K562 (cell line): Measurements from ENCODE around the gene PODXL2. TPM values are rescaled to one million over a fixed set of nuclear protein-coding genes. Genes with fewer than 3 reads are reported as not detected.

ENCODE experiments used
- BRD9 ChIP-seq: fragments of 450-650 bp; IDR thresholded peaks from 2 replicates; pipeline ENCODE4 v1.6.1; 2018; ENCODE audit warnings: low read depth; ENCODE audit not compliant: partially characterized antibody
- BRF1 ChIP-seq: IDR thresholded peaks from 3 replicates; pipeline ENCODE4 v1.6.1; 2011; ENCODE audit warnings: borderline replicate concordance, mild to moderate bottlenecking; ENCODE audit not compliant: insufficient read length; ENCODE audit errors: extremely low read depth
- HDAC2 ChIP-seq: fragments of 450-650 bp; IDR thresholded peaks from 2 replicates; pipeline ENCODE4 v1.6.1; 2016; ENCODE audit warnings: mild to moderate bottlenecking
- HMBOX1 ChIP-seq: sonication (generic); IDR thresholded peaks from 2 replicates; pipeline ENCODE4 v1.6.1; 2016
- IFI16 ChIP-seq: fragments of 250-450 bp; sonication (Bioruptor Pico); IDR thresholded peaks from 2 replicates; pipeline ENCODE4 v2.1.2; 2022; ENCODE audit warnings: mild to moderate bottlenecking, inconsistent platforms
- MIER1 ChIP-seq: fragments of 450-650 bp; IDR thresholded peaks from 2 replicates; pipeline ENCODE4 v1.6.1; 2016; ENCODE audit warnings: antibody characterized with exemption, mild to moderate bottlenecking, low read depth
- NONO ChIP-seq, 2 experiments: fragments of 200-400 bp in 1 of 2; fragments of 450-650 bp in 1 of 2; formaldehyde crosslinking in 1 of 2; IDR thresholded peaks; 2 replicates each; pipeline ENCODE4 v1.6.1; 2017; ENCODE audit warnings: low read depth in 2 of 2, mild to moderate bottlenecking in 2 of 2, moderate library complexity in 2 of 2, low read length in 1 of 2
- NR2C2 ChIP-seq, 2 experiments: fragments of 200-800 bp in 1 of 2; sonication (Bioruptor generic) in 1 of 2; sonication (generic) in 1 of 2; formaldehyde crosslinking in 1 of 2; IDR thresholded peaks; 2 replicates each; pipeline versions ENCODE4 v1.6.1 to v1.8.0; 2016 to 2022; ENCODE audit warnings: mild to moderate bottlenecking in 1 of 2, missing compliant biosample characterization in 1 of 2, missing genetic modification characterization in 1 of 2, missing genetic modification reagents in 1 of 2
- POLR2G ChIP-seq: fragments of 200-400 bp; formaldehyde crosslinking; IDR thresholded peaks from 2 replicates; pipeline ENCODE4 v1.6.1; 2017; ENCODE audit warnings: low read depth, mild to moderate bottlenecking, antibody characterized with exemption, low read length, moderate library complexity
- RBFOX2 ChIP-seq: fragments of 200-400 bp; formaldehyde crosslinking; IDR thresholded peaks from 2 replicates; pipeline ENCODE4 v1.6.1; 2017; ENCODE audit warnings: low read depth, mild to moderate bottlenecking, low read length, moderate library complexity
- ZEB2 ChIP-seq: fragments of 450-650 bp; IDR thresholded peaks from 2 replicates; pipeline ENCODE4 v1.6.1; 2016
- ZNF444 ChIP-seq: fragments of 250-450 bp; sonication (Bioruptor Pico); IDR thresholded peaks from 2 replicates; pipeline ENCODE4 v1.4.0; 2020; ENCODE audit warnings: mild to moderate bottlenecking, moderate library complexity
- ZNF445 ChIP-seq: fragments of 250-450 bp; sonication (Bioruptor Pico); IDR thresholded peaks from 2 replicates; pipeline ENCODE4 v1.4.0; 2020; ENCODE audit warnings: low read depth, mild to moderate bottlenecking, moderate library complexity
- ZNF76 ChIP-seq: fragments of 250-450 bp; sonication (Bioruptor Pico); IDR thresholded peaks from 2 replicates; pipeline ENCODE4 v1.4.0; 2020; ENCODE audit warnings: mild to moderate bottlenecking, moderate library complexity, borderline replicate concordance
- polyA plus RNA-seq, 8 experiments: library from polyadenylated mRNA; depleted of rRNA in 4 of 8; stranded (reverse) in 5 of 8; unstranded in 3 of 8; fragments of >200 nt; fragmentation: Nextera tagmentation in 2 of 8; fragmentation: Illumina TruSeq in 1 of 8; extraction: Ambion mirVana in 2 of 8; extraction: Trizol in 1 of 8; gene quantifications; 2 replicates each; pipeline versions ENCODE4 v1.2.1 to v1.2.3, GENCODE V29; 2011 to 2014; ENCODE audit warnings: inconsistent platforms in 1 of 8, missing spikeins in 1 of 8
- total RNA-seq, 7 experiments: library from RNA; depleted of rRNA in 6 of 7; stranded (reverse); fragments of >200 nt in 6 of 7; fragmentation: Illumina TruSeq in 2 of 7; extraction: Trizol in 2 of 7; gene quantifications; 2 replicates each; pipeline versions ENCODE4 v1.2.1 to v1.2.3, GENCODE V29; 2011 to 2021; ENCODE audit warnings: low replicate concordance in 1 of 7
- TF ChIP-seq, protein P1 (sequence below): IDR thresholded peaks from 2 replicates; pipeline ENCODE4 v1.6.1; 2011; ENCODE audit not compliant: insufficient read length; ENCODE audit errors: extremely low read depth
- TF ChIP-seq, protein P2 (sequence below): sonication (generic); formaldehyde crosslinking; IDR thresholded peaks from 2 replicates; pipeline ENCODE4 v1.8.0; 2022; ENCODE audit warnings: mild to moderate bottlenecking, missing genetic modification reagents
- TF ChIP-seq, protein P3 (sequence below): sonication (generic); formaldehyde crosslinking; IDR thresholded peaks from 2 replicates; pipeline ENCODE4 v1.8.0; 2022; ENCODE audit warnings: missing genetic modification reagents, mild to moderate bottlenecking, moderate library complexity, borderline replicate concordance
- TF ChIP-seq, protein P4 (sequence below): fragments of 200-800 bp; sonication (Bioruptor generic); IDR thresholded peaks from 2 replicates; pipeline ENCODE4 v1.6.1; 2017; ENCODE audit warnings: missing genetic modification characterization, missing compliant biosample characterization

PODXL2 gene
- total and polyA plus RNA-seq, 9 of the 15 experiments (the other 6 are each of a cell fraction or from before 2014, with no cell fraction given): 0.03 to 52.5 (median 21.9) TPM

- TF ChIP-seq ZNF445 (no peak), HMBOX1 (no peak), RBFOX2 (peak; percentile 31; the same call in 1 of the 2 replicates), NR2C2 (CRISPR knock-in tag; IDR thresholded peaks at IDR 0.05) (no peak), NR2C2 (tag; IDR thresholded peaks at IDR 0.05) (0 out of 2 replicates have a peak, but pooled peaks have one; percentile 40), IFI16 (CRISPR knock-in tag) (no peak), BRD9 (no peak), ZNF444 (CRISPR knock-in tag) (no peak), MIER1 (no peak), ZEB2 (no peak), NONO (IDR thresholded peaks at IDR 0.05; ENCODE audit: low read depth in 2 of 2, low read length in 1 of 2) (0 out of 4 replicates have a peak, but pooled peaks of 1 of the 2 experiments have one; percentile 22), BRF1 (no peak), POLR2G (peak; percentile 74), HDAC2 (peak; percentile 28; the same call in 1 of the 2 replicates), ZNF76 (CRISPR knock-in tag) (no peak)
- TF ChIP-seq, protein P1, sequence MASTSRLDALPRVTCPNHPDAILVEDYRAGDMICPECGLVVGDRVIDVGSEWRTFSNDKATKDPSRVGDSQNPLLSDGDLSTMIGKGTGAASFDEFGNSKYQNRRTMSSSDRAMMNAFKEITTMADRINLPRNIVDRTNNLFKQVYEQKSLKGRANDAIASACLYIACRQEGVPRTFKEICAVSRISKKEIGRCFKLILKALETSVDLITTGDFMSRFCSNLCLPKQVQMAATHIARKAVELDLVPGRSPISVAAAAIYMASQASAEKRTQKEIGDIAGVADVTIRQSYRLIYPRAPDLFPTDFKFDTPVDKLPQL: no peak
- TF ChIP-seq, protein P2, sequence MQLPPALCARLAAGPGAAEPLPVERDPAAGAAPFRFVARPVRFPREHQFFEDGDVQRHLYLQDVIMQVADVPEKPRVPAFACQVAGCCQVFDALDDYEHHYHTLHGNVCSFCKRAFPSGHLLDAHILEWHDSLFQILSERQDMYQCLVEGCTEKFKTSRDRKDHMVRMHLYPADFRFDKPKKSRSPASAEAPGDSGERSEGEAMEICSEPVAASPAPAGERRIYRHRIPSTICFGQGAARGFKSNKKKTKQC: peak; percentile 48
- TF ChIP-seq, protein P3, sequence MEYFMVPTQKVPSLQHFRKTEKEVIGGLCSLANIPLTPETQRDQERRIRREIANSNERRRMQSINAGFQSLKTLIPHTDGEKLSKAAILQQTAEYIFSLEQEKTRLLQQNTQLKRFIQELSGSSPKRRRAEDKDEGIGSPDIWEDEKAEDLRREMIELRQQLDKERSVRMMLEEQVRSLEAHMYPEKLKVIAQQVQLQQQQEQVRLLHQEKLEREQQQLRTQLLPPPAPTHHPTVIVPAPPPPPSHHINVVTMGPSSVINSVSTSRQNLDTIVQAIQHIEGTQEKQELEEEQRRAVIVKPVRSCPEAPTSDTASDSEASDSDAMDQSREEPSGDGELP (CRISPR knock-in tag): peak; percentile 56; the same call in 1 of the 2 replicates
- TF ChIP-seq, protein P4, sequence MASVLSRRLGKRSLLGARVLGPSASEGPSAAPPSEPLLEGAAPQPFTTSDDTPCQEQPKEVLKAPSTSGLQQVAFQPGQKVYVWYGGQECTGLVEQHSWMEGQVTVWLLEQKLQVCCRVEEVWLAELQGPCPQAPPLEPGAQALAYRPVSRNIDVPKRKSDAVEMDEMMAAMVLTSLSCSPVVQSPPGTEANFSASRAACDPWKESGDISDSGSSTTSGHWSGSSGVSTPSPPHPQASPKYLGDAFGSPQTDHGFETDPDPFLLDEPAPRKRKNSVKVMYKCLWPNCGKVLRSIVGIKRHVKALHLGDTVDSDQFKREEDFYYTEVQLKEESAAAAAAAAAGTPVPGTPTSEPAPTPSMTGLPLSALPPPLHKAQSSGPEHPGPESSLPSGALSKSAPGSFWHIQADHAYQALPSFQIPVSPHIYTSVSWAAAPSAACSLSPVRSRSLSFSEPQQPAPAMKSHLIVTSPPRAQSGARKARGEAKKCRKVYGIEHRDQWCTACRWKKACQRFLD (CRISPR knock-in tag): peak; percentile 81; the same call in 1 of the 2 replicates
- TF ChIP-seq, all 486 proteins: peak for 48
These were observed at the start of gene PODXL2 (continued) for GRCh38 chr3:127628788-127629466.
